ENCODE data around the gene ZFAND2A. TPM values are rescaled to one million over a fixed set of nuclear protein-coding genes. Genes with fewer than 3 reads are reported as not detected.

ZFAND2A gene
- total and polyA plus RNA-seq, 2 experiments from 2014 or later = 15.3 to 29.2 TPM

DNA sequence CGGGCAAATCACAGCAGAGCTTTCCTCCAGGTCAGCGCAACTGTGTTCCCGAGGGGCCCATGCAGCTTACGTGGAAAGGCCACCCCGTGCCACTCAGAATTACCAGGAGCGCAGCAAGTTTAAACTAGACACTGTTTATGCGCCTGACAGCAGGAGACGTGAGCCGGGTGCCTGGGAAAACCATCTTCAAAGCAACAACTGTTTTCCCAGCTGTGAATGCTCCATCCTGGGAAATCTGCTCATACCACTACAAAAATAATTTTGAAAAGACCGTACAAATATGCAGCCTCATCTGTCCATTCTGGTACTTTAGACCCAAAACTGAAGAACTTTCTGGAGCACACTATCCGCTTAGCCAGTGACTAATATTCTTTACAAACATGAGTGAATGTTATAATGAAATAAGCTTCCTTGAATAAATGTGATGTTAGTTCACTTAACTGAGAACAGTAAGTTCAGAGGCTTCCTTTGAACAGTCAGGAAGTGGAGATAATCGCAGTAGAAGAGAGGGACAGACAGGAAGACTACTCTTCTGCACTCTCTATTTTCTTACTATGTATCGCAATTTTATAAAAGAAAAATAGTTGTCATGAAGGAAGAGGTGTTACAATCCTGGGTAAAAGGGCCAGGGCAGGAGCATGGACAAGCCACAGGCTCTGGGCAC lies 55.3 kb downstream of the ZFAND2A start:
- Histone ChIP-seq H3K4me3 (no peak overlapping the region), H3K36me3 (ENCODE audit: insufficient read depth) (no peaks in the 10 kb centered on the region), H3K4me2 (no peak overlapping the region), H3F3A (replicated peaks; ENCODE audit: low read depth) (no peaks in the 10 kb centered on the region), H3K79me2 (replicated peaks; ENCODE audit: insufficient read depth) (peaks cover 47% of the 10 kb centered on the region), H3K4me1 (ENCODE audit: insufficient read depth) (no peaks in the 10 kb centered on the region), H2AFZ (no peak overlapping the region), H3K27me3 (ENCODE audit: insufficient read depth) (no peaks in the 10 kb centered on the region), H4K20me1 (replicated peaks; ENCODE audit: insufficient read depth) (no peaks in the 10 kb centered on the region; the same call in none of the 2 replicates), H3K27ac (ENCODE audit: low read depth) (peak overlapping the region; percentile 50; the same call in 1 of the 2 replicates), H3K9me2 (ENCODE audit: insufficient read depth) (no peaks in the 10 kb centered on the region)
- H3K4me3 Mint-ChIP-seq = no peak overlapping the region
- ATAC-seq (no peak), DNase-seq (ENCODE audit: low spot score) (no peak)
- H3K9me3 Mint-ChIP-seq = no peaks in the 10 kb centered on the region
- peaks cover 4% of the 10 kb centered on the region for H3K27me3 Mint-ChIP-seq (ENCODE audit: insufficient read depth, low read depth, poor library complexity)
- H3K36me3 Mint-ChIP-seq (ENCODE audit: low read depth) = peaks cover under 1% of the 10 kb centered on the region; the same call in 2 of the 3 replicates
- H3K4me1 Mint-ChIP-seq = no peaks in the 10 kb centered on the region; the same call in 2 of the 3 replicates
- H3K27ac Mint-ChIP-seq = no peak overlapping the region; the same call in 1 of the 2 replicates
- no peak for TF ChIP-seq ZNF462 (CRISPR knock-in tag; IDR thresholded peaks at IDR 0.05)

GRCh38 chr7:1103789-1104515 lies 56.0 kb downstream of the ZFAND2A start:
- peak overlapping the region; percentile 55; the same call in 1 of the 2 replicates for H3K27ac ChIP-seq (ENCODE audit: low read depth)
- Mint-ChIP-seq H3K27ac (no peak overlapping the region; the same call in 1 of the 2 replicates), H3K36me3 (ENCODE audit: low read depth) (peaks cover 6% of the 10 kb centered on the region; the same call in 2 of the 3 replicates), H3K4me3 (no peak overlapping the region), H3K4me1 (no peaks in the 10 kb centered on the region), H3K9me3 (no peaks in the 10 kb centered on the region), H3K27me3 (ENCODE audit: insufficient read depth, low read depth, poor library complexity) (peaks cover 4% of the 10 kb centered on the region)
- H3K36me3 ChIP-seq (ENCODE audit: insufficient read depth) = no peaks in the 10 kb centered on the region
- ATAC-seq = no peak
- H3F3A ChIP-seq (replicated peaks; ENCODE audit: low read depth) = no peaks in the 10 kb centered on the region
- H3K27me3 ChIP-seq (ENCODE audit: insufficient read depth) = no peaks in the 10 kb centered on the region
- peaks cover 44% of the 10 kb centered on the region for H3K79me2 ChIP-seq (replicated peaks; ENCODE audit: insufficient read depth)
- H3K4me1 ChIP-seq (ENCODE audit: insufficient read depth) = no peaks in the 10 kb centered on the region
- H4K20me1 ChIP-seq (replicated peaks; ENCODE audit: insufficient read depth) = no peaks in the 10 kb centered on the region; the same call in none of the 2 replicates
- DNase-seq (ENCODE audit: low spot score) = no peak
- H3K4me2 ChIP-seq = no peak overlapping the region
- no peaks in the 10 kb centered on the region for H3K9me2 ChIP-seq (ENCODE audit: insufficient read depth)
- no peak overlapping the region for H3K4me3 ChIP-seq
- no peak overlapping the region for H2AFZ ChIP-seq
- TF ChIP-seq JUNB (IDR thresholded peaks at IDR 0.05; ENCODE audit: unreplicated experiment) = no peak
- no peak for TF ChIP-seq CREB1 (CRISPR knock-in tag; IDR thresholded peaks at IDR 0.05; ENCODE audit: low read depth)
- no peak for TF ChIP-seq EZH2 (IDR thresholded peaks at IDR 0.05; ENCODE audit: low read depth, unreplicated experiment)
- no peak for TF ChIP-seq CTCF (conservative IDR thresholded peaks at IDR 0.05; ENCODE audit: low read depth in 2 of 2)
- TF ChIP-seq STAT1 (IDR thresholded peaks at IDR 0.05; ENCODE audit: unreplicated experiment) = no peak
- TF ChIP-seq, protein P1, sequence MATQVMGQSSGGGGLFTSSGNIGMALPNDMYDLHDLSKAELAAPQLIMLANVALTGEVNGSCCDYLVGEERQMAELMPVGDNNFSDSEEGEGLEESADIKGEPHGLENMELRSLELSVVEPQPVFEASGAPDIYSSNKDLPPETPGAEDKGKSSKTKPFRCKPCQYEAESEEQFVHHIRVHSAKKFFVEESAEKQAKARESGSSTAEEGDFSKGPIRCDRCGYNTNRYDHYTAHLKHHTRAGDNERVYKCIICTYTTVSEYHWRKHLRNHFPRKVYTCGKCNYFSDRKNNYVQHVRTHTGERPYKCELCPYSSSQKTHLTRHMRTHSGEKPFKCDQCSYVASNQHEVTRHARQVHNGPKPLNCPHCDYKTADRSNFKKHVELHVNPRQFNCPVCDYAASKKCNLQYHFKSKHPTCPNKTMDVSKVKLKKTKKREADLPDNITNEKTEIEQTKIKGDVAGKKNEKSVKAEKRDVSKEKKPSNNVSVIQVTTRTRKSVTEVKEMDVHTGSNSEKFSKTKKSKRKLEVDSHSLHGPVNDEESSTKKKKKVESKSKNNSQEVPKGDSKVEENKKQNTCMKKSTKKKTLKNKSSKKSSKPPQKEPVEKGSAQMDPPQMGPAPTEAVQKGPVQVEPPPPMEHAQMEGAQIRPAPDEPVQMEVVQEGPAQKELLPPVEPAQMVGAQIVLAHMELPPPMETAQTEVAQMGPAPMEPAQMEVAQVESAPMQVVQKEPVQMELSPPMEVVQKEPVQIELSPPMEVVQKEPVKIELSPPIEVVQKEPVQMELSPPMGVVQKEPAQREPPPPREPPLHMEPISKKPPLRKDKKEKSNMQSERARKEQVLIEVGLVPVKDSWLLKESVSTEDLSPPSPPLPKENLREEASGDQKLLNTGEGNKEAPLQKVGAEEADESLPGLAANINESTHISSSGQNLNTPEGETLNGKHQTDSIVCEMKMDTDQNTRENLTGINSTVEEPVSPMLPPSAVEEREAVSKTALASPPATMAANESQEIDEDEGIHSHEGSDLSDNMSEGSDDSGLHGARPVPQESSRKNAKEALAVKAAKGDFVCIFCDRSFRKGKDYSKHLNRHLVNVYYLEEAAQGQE (IDR thresholded peaks at IDR 0.05; ENCODE audit: unreplicated experiment) = no peak
- TF ChIP-seq ZNF331 (CRISPR knock-in tag; IDR thresholded peaks at IDR 0.05; ENCODE audit: low read depth) = no peak

All from GM23338 (cell line).